ENCODE results near the gene PRUNE2.

Gene PRUNE2

DNA sequence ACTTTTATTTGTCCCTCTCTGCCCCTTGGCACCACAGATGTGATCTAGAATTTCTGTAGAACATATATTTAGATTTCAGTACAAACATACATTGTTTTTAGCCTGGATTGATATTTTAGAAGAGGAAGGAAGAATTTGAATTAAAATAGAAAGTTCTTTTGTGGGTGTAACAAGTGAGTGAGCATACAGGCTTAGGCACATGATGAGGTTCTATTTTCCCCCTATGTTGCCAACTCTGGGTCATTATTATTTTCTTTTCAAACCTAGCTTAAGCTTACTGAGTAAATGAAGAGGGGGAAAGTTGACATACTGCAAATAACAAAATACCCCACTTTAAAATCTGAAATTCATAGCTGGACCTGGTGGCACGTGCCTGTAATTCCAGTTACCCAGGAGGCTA lies 344.0 kb downstream of the PRUNE2 start:
- no peak for DNase-seq
